GM23248 (cell line): Measurements from ENCODE around the gene ARRDC1. TPM values are rescaled to one million over a fixed set of nuclear protein-coding genes. Genes with fewer than 3 reads are reported as not detected.

Experiments used
- DNase-seq: peaks from one replicate; pipeline ENCODE4 v3.0.0-alpha.2; 2015
- H2AFZ ChIP-seq: fragments of 200-600 bp; sonication (generic); 2 replicates; pipeline ENCODE4 v1.6.1; 2016; ENCODE audit warnings: antibody characterized with exemption
- H3F3A ChIP-seq: fragments of 200-600 bp; sonication (generic); 2 replicates; pipeline ENCODE4 v1.6.1; 2016; ENCODE audit warnings: mild to moderate bottlenecking, antibody characterized with exemption, mixed run types; ENCODE audit not compliant: insufficient read depth
- H3K27ac ChIP-seq: fragments of 200-600 bp; sonication (generic); 2 replicates; pipeline ENCODE4 v1.5.1; 2016; ENCODE audit warnings: mild to moderate bottlenecking
- H3K27me3 ChIP-seq: fragments of 200-600 bp; sonication (generic); replicated peaks from 2 replicates; pipeline ENCODE4 v1.6.1; 2016; ENCODE audit warnings: mild to moderate bottlenecking; ENCODE audit not compliant: insufficient read depth
- H3K36me3 ChIP-seq: fragments of 200-600 bp; sonication (generic); 2 replicates; pipeline ENCODE4 v1.6.1; 2016; ENCODE audit warnings: low read depth, mild to moderate bottlenecking
- H3K4me1 ChIP-seq: fragments of 200-600 bp; sonication (generic); 2 replicates; pipeline ENCODE4 v1.6.1; 2016; ENCODE audit warnings: mild to moderate bottlenecking; ENCODE audit not compliant: insufficient read depth
- H3K4me2 ChIP-seq: fragments of 200-600 bp; sonication (generic); one replicate; pipeline ENCODE4 v1.6.1; 2016; ENCODE audit warnings: mild to moderate bottlenecking; ENCODE audit not compliant: unreplicated experiment
- H3K4me3 ChIP-seq: fragments of 200-600 bp; sonication (generic); 2 replicates; pipeline ENCODE4 v1.5.1; 2016; ENCODE audit warnings: mild to moderate bottlenecking
- H3K79me2 ChIP-seq: fragments of 200-600 bp; sonication (generic); 2 replicates; pipeline ENCODE4 v1.6.1; 2016; ENCODE audit warnings: mild to moderate bottlenecking; ENCODE audit not compliant: insufficient read depth
- H3K9ac ChIP-seq: fragments of 200-600 bp; sonication (generic); 2 replicates; pipeline ENCODE4 v1.6.1; 2016; ENCODE audit warnings: mild to moderate bottlenecking
- H3K9me2 ChIP-seq: fragments of 200-600 bp; sonication (generic); 2 replicates; pipeline ENCODE4 v1.6.1; 2016; ENCODE audit warnings: mixed run types, mild to moderate bottlenecking, moderate library complexity; ENCODE audit not compliant: insufficient read depth
- H3K9me3 ChIP-seq: fragments of 200-600 bp; sonication (generic); one replicate; pipeline ENCODE4 v1.6.1; 2017; ENCODE audit warnings: low read depth
- H4K20me1 ChIP-seq: fragments of 200-600 bp; sonication (generic); 2 replicates; pipeline ENCODE4 v1.6.0; 2016; ENCODE audit not compliant: insufficient read depth
- EZH2 ChIP-seq: fragments of 200-600 bp; sonication (generic); IDR thresholded peaks from 2 replicates; pipeline ENCODE4 v1.6.1; 2018; ENCODE audit warnings: antibody characterized with exemption, mild to moderate bottlenecking; ENCODE audit not compliant: insufficient read depth, poor library complexity, severe bottlenecking
- EZH2phosphoT487 ChIP-seq: fragments of 200-600 bp; sonication (generic); IDR thresholded peaks from 2 replicates; pipeline ENCODE4 v1.6.1; 2018; ENCODE audit warnings: antibody characterized with exemption, moderate library complexity, mild to moderate bottlenecking, low read depth; ENCODE audit not compliant: insufficient read depth
- WGBS, 2 experiments: methylation state at CpG; one replicate each; pipeline ENCODE4 v1.1.6; 2015 to 2017; ENCODE audit warnings: low lambda C conversion rate in 2 of 2, low coverage in 1 of 2; ENCODE audit errors: missing lambda C conversion rate in 2 of 2; 5-methylcytosine and 5-hydroxymethylcytosine counted together
- in situ Hi-C: fragments of 300-500 bp; cut with MboI; formaldehyde crosslinking; loops from 2 replicates; pipeline ENCODE4 v1.15.0; 2020
- polyA plus RNA-seq: library from polyadenylated mRNA; unstranded; fragments of >200 nt; fragmentation: Nextera tagmentation; extraction: Ambion mirVana; gene quantifications from 2 replicates; pipeline ENCODE4 v1.2.1, GENCODE V29; 2016
- total RNA-seq: library from RNA; depleted of rRNA; stranded (reverse); fragments of >200 nt; shearing (Covaris generic); gene quantifications from 2 replicates; pipeline ENCODE4 v1.2.3, GENCODE V29; 2014

The ARRDC1 gene
- total and polyA plus RNA-seq, 2 experiments from 2014 or later = 21.0 to 26.9 TPM

- no peak overlapping the region for H3K4me3 ChIP-seq
- no peaks in the 10 kb centered on the region for H3K36me3 ChIP-seq
- no peak overlapping the region for H3K4me2 ChIP-seq
- no peak for TF ChIP-seq EZH2phosphoT487
- no peak for TF ChIP-seq EZH2
- 0 out of 2 replicates have a peak, but pooled peaks cover 3% of the 10 kb centered on the region for H3K4me1 ChIP-seq
- H3K9me2 ChIP-seq = no peaks in the 10 kb centered on the region
- peaks cover 100% of the 10 kb centered on the region for H3K79me2 ChIP-seq
- in situ Hi-C loops = no loop called here
- H3K9me3 ChIP-seq = no peaks in the 10 kb centered on the region
- H3K27ac ChIP-seq = no peak overlapping the region
- no peaks in the 10 kb centered on the region for H3K27me3 ChIP-seq
- DNase-seq = no peak
- H4K20me1 ChIP-seq = no peaks in the 10 kb centered on the region
- H3K9ac ChIP-seq = no peak overlapping the region
- no peak overlapping the region for H2AFZ ChIP-seq
- H3F3A ChIP-seq = no peaks in the 10 kb centered on the region
- 95 to 96% methylated on average over 7 of the region's 7 CpGs for WGBS, 2 experiments
These were observed 45.3 kb downstream of the ARRDC1 start for GRCh38 chr9:137650779-137651178.

- Histone ChIP-seq H3K9me3 (no peaks in the 10 kb centered on the region), H2AFZ (no peak overlapping the region), H3K27me3 (no peaks in the 10 kb centered on the region), H3F3A (no peaks in the 10 kb centered on the region), H3K4me2 (no peak overlapping the region), H3K79me2 (peaks cover 100% of the 10 kb centered on the region), H3K9ac (no peak overlapping the region), H3K9me2 (no peaks in the 10 kb centered on the region), H4K20me1 (no peaks in the 10 kb centered on the region), H3K27ac (no peak overlapping the region), H3K4me1 (no peaks in the 10 kb centered on the region), H3K4me3 (no peak overlapping the region), H3K36me3 (no peaks in the 10 kb centered on the region)
- DNase-seq = no peak
- TF ChIP-seq EZH2phosphoT487 (no peak), EZH2 (no peak)
- in situ Hi-C loops = no loop called here
- 97 to 99% methylated on average over 6 of the region's 6 CpGs for WGBS, 2 experiments
These were observed 50.9 kb downstream of the ARRDC1 start for GRCh38 chr9:137656416-137656815.

GRCh38 chr9:137657606-137658005 is 52.1 kb downstream of the ARRDC1 start:
- no peaks in the 10 kb centered on the region for H3F3A ChIP-seq
- H3K9me3 ChIP-seq = no peaks in the 10 kb centered on the region
- H3K4me1 ChIP-seq = no peaks in the 10 kb centered on the region
- no peak overlapping the region for H2AFZ ChIP-seq
- in situ Hi-C loops = no loop called here
- H3K9ac ChIP-seq = no peak overlapping the region
- no peak for DNase-seq
- peaks cover 100% of the 10 kb centered on the region for H3K79me2 ChIP-seq
- WGBS, 2 experiments = 81 to 82% methylated on average over 2 of the region's 2 CpGs
- H4K20me1 ChIP-seq = no peaks in the 10 kb centered on the region
- TF ChIP-seq EZH2 = no peak
- no peak for TF ChIP-seq EZH2phosphoT487
- H3K36me3 ChIP-seq = no peaks in the 10 kb centered on the region
- no peak overlapping the region for H3K4me3 ChIP-seq
- no peaks in the 10 kb centered on the region for H3K27me3 ChIP-seq
- no peak overlapping the region for H3K27ac ChIP-seq
- no peaks in the 10 kb centered on the region for H3K9me2 ChIP-seq
- no peak overlapping the region for H3K4me2 ChIP-seq

DNA sequence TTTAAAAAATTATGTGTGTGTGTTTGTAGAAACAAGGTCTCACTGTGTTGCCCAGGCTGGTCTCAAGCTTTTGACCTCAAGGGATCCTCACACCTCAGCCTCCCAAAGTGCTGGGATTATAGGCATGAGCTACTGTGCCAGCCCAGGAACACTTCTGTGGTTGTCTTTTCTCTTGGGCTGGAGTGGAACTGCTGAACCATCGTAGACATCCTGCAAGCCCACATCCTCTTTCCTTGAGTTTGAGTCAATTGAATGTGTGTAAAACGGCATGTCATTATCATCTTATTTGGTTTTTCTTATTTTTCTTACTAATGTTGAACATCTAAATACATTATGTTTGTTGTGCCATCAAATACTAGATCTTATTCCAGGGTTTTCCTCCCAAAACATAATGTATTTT is 53.3 kb downstream of the ARRDC1 start:
- no peaks in the 10 kb centered on the region for H3K36me3 ChIP-seq
- WGBS, 2 experiments = 91 to 95% methylated on average over 2 of the region's 2 CpGs
- no peaks in the 10 kb centered on the region for H3K27me3 ChIP-seq
- no peak overlapping the region for H3K27ac ChIP-seq
- no peaks in the 10 kb centered on the region for H3F3A ChIP-seq
- no peak overlapping the region for H3K4me3 ChIP-seq
- H3K4me1 ChIP-seq = no peaks in the 10 kb centered on the region
- H3K4me2 ChIP-seq = no peak overlapping the region
- H3K9me3 ChIP-seq = no peaks in the 10 kb centered on the region
- H2AFZ ChIP-seq = no peak overlapping the region
- no peak overlapping the region for H3K9ac ChIP-seq
- H3K9me2 ChIP-seq = no peaks in the 10 kb centered on the region
- no peaks in the 10 kb centered on the region; the same call in 1 of the 2 replicates for H4K20me1 ChIP-seq
- DNase-seq = no peak
- in situ Hi-C loops = no loop called here
- TF ChIP-seq EZH2 (no peak), EZH2phosphoT487 (no peak)
- H3K79me2 ChIP-seq = peaks cover 100% of the 10 kb centered on the region

- H3K36me3 ChIP-seq = no peaks in the 10 kb centered on the region
- TF ChIP-seq EZH2phosphoT487 (no peak), EZH2 (no peak)
- H3K4me1 ChIP-seq = no peaks in the 10 kb centered on the region
- H2AFZ ChIP-seq = no peak overlapping the region
- H3K27me3 ChIP-seq = no peaks in the 10 kb centered on the region
- no peaks in the 10 kb centered on the region; the same call in none of the 2 replicates for H4K20me1 ChIP-seq
- no peak for DNase-seq
- in situ Hi-C loops = no loop called here
- H3K9me3 ChIP-seq = no peaks in the 10 kb centered on the region
- H3K4me2 ChIP-seq = no peak overlapping the region
- no peak overlapping the region for H3K9ac ChIP-seq
- 55 to 57% methylated on average over 4 of the region's 4 CpGs for WGBS, 2 experiments
- H3F3A ChIP-seq = no peaks in the 10 kb centered on the region
- peaks cover 100% of the 10 kb centered on the region for H3K79me2 ChIP-seq
- no peak overlapping the region for H3K4me3 ChIP-seq
- no peak overlapping the region for H3K27ac ChIP-seq
- no peaks in the 10 kb centered on the region for H3K9me2 ChIP-seq
These were observed 54.7 kb downstream of the ARRDC1 start for GRCh38 chr9:137660144-137660543.
